HG03108 (cell line): ENCODE data around the gene RPS6KA3.
A peak's percentile ranks its signal among the peaks of the same experiment; 100 is the strongest.

Experiments used
- ATAC-seq: cut with Tn5 transposase; IDR thresholded peaks from one replicate; pipeline ENCODE4 v1.9.1; 2021; ENCODE audit warnings: moderate library complexity; ENCODE audit not compliant: unreplicated experiment

Gene RPS6KA3

DNA sequence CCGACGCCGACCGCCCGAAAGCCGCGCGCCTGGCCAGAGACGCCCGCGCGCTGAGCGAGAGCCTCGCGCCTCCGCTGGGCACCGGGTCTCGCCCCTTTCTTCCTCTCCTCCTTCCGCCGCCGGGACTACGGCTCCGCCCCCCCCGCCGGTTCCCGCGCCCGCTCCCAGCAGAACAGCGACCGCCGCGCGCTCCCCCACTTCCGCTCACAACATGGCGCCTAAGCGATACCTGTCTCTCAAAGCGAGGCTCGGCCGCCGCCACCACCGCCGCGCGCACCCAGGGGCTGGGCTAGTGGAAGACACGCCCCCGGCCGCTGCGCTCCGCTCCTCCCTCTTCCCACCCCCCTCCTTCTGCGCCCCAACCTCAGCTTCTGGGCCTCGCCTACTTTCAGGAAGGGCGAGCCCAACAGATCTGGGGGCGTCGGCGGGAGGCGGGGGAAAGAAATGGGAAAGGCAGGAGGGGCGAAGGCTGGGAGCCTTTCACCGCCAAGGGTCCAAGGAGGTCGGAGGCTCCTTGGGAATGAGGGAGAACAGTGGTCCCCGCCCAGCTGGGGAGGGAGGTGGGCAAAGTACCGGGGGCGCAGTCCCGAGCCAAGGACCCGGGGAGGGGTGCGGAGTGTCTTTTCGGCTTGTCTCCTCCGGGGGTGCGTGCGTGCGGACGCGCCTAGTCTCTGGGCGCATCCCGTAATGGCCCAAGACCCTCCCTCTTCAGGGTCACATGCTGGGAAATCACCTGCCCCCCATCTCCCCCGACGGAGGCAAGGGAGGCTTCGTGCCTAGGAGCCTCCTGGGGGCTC, at the start of gene RPS6KA3:
Gene RPS6KA3, minus strand, starts transcription at position 100 of the 797 bp plus-strand sequence. CDS start 277 bp downstream, outside the sequence.
- peak; percentile 70 for ATAC-seq

DNA sequence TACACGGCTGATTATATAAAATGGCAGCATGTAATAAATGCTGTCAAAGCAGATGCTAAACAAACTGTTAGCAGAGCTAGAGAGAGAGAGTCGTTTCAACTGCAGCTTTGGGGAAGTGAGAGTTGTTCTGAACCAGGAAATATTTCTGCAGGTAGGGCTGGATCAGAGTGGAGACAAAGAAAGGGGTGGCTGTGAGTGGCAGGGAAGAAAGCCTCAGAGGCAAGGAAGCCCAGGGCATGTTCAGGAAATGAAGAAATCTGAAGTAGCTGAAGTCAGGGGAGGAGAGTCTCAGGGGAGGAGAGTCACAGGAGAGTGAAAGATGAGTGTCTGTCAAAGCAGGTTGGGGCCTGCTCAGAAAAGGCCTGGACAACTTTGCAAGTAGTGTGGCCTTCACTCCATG, 48.4 kb upstream of the RPS6KA3 start:
- ATAC-seq = peak; percentile 52

DNA sequence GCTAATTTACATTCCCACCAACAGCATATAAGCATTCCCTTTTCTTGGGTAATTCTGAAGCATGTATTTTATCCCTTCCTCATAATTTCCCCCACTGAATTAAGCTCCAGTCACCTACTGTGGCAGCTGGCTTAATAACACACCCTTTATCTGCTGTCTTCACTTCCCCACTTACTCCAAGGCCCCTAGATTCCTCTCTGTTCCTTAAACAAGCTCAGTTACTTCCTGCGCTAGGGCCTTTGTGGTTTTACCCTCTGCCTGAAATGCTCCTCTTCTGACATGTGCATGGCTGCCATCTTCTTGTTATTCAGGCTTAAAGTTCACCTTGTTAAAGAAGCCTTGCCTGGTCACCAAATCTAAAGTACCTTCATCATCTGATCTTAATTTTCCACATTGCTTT, 47.2 kb upstream of the RPS6KA3 start:
- ATAC-seq = no peak

DNA sequence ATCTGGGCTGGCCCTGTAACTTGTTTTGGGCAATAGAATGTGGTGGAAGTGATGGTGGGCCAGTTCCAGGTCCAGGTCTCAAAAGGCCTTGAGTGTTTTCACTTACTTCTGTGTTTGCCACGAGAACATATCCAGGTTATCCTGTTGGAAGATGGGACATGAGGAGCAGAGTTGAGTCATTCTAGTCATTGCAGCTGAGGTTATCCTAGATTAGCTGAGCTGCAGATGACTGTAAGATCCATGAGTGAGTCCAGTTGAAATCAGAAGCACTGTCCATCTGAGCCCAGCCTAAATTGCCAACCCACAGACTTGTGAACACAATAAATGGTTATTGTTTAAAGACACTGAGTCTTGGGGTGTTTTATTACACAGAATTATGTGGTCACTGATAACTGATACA, 45.3 kb upstream of the RPS6KA3 start:
- no peak for ATAC-seq

DNA sequence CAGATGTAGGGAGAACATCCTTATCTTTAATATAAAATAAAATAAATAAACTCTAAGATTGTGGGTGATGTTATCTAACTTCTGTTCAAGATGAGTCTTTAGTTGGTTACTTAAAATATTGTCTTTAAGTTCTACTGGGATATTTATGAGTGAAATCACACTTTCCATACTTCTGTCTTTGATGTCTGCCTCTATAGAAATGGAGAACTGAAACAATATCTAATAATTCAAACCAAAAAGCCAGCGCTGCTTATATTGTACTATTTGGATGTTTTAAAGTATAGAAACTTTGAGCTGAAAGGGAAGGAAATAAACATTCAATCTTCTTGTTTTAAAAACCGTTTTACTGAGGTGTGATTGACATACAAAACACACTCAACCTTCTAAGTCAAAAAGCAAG, 44.8 kb upstream of the RPS6KA3 start:
- no peak for ATAC-seq

DNA sequence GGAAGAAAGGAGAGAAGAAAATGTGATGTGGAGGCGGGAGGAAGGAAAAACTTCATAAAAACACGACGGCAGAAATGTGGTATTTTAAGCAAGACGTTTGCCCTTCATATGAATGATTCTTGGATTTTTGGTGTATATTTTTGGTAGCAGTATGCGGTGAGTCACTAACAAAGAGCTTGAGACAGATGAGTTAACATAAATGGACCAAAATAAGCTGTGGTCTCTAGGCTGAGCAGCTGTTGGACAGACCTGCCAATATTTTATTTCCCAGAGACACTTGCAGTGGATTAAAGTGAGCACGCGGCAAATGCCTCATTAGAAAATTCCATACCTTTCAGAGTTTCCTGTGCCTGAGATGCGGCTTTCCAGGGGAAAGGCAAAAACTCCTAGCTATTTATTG, 43.1 kb upstream of the RPS6KA3 start:
- no peak for ATAC-seq

DNA sequence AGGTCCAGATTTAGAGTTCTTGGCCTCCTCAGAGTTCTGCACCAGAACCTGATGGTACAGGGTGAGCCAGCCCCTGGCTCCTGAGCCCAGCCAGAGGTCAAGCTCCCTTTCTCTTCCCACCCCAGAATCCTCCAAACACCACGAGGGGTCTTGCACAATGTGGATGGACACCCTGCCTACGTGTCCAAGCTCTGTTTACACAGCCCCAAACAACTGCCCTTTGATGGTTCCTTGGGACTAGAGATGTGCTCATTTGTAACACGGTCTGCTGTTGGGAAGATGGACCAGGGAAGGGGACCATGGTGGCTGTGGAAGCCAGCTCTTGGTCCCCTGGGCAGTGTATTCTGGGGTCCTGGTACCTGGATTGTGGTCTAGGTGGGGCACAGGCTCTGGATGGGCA, 40.0 kb upstream of the RPS6KA3 start:
- ATAC-seq = no peak

DNA sequence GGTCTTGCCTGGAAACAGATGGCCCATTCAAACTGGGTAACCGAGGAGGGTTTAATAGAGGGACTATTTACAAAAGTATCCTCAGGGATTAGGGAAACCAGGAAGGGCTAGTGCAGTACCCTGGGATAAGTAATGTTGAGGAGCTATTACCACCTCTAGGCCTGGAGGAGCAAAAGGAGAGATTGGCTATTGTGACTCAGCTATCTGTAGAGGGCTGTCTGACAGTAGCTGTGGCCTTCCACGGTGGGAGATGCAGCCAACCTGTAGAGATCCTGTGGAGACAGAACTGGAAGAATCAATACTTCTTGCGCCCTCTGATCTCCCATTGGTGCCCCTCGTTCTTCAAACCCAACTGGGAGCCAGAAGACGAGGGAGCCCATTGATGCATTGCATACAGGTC, 34.1 kb upstream of the RPS6KA3 start:
- ATAC-seq = no peak

DNA sequence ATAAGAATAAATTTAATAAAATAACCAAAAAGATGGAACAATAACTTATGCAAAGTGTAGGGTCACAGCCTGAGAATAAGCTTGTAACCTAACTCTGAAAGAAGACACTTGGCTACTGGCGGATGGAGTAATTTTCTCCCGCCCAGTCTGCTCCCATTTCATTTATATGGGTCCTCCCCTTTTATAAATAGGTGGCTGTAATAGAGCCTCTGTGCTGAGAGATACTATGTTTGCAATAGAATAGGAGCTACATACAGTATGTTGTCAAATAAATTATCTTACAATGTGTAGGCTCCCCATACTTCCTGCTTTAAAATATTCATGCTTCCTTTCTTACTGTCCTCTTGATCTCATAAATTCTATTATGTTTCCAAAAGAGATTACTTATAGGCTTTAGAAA, 28.2 kb upstream of the RPS6KA3 start:
- no peak for ATAC-seq

DNA sequence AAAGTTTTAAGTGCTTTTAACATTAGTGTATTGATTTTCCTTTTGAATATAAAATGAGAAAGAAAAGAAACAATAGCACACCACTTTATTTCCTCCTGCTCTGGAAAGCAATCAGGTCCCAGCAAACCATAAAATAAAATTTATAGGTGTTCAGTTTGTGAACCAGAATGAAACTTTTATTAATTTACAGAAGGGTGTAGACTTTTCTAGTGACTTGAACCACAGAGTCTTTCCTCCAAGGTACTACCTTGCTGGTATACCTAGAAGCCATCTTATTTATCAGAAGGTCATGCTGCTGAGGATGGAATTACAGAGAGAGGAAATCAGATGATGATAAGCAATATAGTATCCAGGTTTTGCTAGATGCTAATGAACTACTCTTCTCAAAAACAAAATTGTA, 27.6 kb upstream of the RPS6KA3 start:
- no peak for ATAC-seq

DNA sequence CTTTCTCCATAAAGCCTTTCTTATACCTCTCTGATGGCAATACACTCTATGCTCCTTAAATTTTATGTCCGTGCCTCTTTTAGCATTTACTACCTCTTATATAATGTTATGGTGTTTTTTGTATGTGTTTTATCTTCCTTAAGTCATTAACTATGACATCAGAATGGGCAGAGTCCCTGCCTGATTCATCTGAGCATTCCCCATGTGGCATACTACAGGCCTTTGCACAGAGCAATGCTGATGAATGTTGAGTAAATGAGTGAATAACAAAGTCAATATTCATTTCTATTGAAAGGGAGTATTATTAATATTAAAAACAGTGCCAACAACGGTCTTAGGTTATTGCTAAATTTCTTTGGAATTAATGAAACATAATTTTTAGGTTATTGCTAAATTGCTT, 18.8 kb upstream of the RPS6KA3 start:
- ATAC-seq = no peak

DNA sequence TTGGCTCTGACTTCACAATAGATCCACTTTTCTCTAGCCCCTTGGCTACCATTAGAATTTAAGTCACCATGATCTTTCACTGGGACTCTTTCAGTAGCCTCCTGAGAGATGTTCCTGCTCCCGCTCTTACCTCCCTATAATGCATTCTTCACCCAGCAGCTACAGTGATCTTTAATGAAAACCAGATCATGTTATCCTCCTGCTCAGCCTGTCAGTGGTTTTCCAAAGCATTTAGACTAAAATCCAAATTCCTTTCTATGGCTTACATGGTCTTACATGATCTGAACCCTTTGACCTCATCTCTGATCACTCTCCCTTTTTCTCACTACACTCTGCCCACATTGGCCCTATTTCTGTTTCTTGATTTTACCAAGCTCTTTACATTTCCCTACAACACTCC, 18.3 kb upstream of the RPS6KA3 start:
- ATAC-seq = no peak

DNA sequence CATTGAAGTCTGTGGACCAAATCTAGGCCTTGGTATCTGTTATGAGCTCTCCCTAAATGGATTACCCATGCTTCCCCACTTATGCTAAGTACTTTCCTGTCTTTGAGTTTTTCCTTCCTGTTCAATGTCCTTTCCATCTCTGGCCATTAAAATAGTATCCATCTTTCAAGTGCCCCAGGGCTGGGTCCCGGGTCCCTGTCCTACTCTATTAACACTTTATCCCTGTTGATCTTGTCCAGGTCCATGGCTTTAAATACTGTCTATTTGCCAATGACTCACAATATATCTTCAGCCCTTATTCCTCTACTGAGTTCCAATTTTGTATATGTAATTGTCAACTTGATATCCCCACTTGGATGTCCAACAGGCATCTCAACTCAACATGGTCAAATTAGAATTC, 17.7 kb upstream of the RPS6KA3 start:
- no peak for ATAC-seq

DNA sequence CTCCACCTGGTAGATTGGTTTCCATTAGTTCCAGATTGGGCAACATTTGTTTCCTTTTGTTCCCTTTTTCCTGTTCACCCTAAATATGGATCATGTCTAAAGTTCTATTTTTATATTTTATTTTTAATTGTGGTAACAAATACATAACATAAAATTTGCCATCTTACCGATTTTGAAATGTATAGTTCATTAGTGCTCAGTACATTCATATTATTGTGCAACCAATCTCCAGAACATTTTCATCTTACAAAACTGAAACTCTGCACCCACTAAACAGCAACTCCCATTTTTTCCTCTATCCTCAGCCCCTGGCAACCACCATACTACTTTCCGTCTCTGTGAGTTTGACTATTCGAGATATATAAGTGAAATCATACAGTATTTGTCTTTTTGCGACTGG, 14.2 kb upstream of the RPS6KA3 start:
- no peak for ATAC-seq

DNA sequence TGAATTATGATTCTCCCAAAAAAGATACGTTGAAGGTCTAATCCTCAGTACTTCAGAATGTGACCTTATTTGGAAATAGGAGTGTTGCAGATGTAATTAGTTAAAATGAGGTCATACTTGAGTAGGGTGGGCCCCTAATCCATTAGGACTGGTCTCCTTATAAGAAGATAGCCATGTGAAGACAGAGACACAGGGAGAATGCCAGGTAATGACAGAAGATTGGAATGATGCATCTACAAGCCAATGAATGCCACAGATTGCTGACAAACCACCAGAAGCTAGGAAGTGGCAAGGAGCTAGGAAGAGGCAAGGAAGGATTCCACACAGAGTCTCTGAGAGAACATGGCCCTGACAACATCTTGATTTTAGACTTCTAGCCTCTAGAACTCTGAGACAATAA, 7.4 kb upstream of the RPS6KA3 start:
- ATAC-seq = no peak

DNA sequence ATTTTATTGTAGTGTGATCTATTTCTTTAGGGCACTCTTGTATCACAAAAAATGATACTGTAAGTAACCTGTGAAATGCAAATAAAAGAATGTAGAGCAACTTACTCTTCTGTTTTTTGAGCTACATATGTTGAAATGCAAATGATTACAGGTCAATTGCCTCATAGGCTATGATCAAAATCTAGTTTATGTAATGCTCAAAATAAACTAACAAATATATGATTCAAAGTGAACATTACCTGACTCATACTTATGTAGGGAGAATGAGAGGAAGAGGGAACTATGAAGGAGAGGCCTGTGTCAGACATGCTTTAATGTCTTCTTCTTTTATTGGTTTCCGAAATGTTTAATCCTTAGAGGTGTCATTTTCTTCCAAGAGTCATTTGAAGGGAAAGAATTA, 5.0 kb upstream of the RPS6KA3 start:
- ATAC-seq = no peak

DNA sequence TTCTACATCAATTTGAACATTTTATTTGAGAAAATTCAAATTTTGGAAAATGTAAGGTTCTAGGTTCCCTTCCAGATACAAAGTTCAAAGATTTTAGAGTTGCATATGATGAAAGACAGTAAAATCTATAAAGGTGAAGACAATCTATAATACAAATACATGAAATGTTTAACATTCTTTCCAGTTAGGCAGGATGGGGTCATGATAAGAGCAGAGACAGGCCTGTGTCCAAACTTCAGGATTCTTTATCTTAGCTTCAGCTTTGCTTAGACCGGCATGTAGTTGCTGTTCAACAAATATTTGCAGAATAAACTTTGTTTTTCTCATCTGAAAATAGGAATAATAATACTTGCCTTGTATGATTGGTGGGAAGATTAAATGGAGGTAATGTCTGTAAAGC, 4.5 kb upstream of the RPS6KA3 start:
- no peak for ATAC-seq

DNA sequence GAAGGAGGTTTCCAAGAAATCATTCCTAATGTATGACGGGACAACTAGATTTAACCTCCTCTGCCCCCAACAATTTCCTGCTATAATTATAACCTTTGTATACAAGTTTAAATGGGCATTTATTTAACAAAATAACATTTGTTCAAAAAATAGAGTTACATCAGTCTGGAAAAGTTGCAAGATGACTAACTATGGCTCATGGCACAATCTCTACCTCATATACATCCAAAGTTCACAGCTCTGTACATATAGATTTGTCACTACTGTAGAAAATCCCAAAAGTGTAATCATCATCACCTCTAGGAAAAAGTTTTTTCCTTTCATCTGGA, 3.8 kb upstream of the RPS6KA3 start:
- ATAC-seq = no peak

DNA sequence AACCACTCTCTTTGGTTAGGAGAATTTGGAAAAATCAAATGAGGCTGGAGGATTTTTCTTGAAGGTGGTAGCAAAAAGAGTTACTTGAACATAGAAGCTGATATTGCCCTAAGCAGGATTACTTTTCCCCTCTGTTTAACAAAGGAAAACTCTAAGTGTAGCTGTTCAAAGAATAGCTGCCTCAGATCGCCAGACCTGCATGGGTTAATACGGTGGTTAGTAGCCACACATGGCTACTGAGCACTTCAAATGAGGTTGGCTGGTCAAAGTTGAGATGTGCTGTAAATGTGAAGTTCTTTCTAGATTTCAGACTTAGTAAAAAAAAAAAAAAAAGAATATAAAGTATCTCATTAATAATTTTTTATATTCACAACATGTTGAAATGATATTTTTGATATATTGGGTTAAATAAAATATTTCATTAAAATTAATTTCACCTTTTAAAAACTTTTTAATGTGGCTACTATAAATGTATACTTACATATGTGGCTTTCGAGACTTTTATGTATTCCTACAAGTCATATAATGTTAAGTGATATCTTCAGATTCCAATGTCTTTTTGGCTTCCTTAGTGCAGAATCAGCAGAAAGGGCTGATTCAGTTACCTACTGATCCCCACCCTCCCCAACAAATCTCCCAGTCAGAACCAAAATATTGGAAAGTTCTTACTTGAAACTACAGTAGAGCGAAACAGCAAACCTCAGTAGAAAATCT, 3.3 kb upstream of the RPS6KA3 start:
- no peak for ATAC-seq

DNA sequence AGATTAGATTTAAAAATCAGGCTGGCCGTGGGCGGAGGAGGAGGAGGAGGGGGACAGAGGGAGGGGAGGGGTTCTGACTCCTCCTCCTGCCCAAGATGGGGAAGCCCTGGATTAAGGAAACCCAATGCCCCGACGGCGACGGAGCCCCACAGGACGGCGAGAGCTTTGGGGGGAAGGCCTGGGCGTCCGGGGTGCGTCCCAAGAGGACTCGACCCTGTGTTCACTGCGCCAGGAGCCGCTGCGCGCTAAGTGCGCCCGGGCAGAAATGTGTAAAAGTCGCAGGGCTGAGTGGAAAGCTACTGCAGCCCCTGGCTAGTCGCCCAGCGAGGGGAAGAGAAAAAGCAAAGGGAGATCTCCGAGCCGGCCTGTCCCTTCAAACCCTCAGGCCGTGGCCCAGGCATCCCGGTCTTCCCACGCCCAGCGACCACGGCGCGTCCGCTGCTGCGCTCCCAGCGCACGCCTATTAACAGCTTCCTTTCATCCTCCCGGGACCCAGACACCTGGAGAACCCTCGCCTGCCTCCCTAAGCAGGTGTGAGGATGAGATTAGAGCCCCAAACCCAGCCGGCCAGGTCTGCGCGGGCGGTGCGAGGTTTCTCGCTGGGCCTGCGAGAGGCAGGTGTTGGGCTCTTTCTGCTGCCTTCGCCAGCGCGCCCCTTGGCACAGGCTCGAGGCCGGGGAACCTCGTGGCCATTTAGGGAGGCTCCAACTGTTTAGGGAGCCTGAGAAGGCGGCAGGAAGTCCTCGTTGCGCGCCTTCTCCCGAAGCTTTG, 1.4 kb upstream of the RPS6KA3 start:
- no peak for ATAC-seq

DNA sequence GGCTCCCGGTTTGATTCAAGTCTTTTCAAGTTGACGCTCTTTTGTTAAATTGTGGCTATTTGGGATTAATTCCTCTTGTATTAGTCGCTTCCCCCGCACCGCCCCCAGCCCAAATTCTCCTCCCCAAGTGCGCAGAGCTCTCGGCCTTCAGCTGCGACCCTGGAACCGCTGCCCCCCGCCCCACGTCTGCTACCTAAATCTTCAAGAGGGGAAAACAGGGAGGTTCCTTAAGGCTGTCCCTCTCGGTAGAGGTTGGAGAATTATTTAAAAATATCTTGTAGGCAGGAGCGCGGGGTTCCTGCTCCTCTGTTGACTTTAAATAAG, 860 bp upstream of the RPS6KA3 start:
- ATAC-seq = no peak
